ENCODE results near the gene SLC20A1.

SLC20A1 gene

DNA sequence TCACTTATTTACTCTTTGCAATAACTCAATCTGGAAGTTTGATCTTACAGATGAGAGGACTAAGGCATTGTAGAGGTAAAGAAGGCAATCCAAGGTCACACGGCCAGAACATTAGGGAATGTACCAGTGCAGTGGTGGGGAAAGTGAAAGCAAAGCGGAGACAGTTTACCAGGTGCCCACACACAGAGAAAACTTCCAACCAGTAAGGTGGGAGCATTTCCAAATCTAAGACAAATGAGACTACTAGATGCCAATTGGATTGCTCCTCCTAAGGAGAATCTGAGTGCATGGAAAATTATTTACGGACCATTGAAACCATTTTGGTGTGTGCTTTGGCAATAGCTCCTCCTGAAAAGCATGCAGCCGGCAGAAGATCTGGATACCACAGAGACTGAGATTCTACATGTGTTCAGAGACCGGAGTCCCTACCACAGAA, 34.9 kb downstream of the SLC20A1 start:
- Histone ChIP-seq H2AFZ (ENCODE audit: low read length) (no peak overlapping the region), H3K9ac (ENCODE audit: low read length) (no peak overlapping the region)

DNA sequence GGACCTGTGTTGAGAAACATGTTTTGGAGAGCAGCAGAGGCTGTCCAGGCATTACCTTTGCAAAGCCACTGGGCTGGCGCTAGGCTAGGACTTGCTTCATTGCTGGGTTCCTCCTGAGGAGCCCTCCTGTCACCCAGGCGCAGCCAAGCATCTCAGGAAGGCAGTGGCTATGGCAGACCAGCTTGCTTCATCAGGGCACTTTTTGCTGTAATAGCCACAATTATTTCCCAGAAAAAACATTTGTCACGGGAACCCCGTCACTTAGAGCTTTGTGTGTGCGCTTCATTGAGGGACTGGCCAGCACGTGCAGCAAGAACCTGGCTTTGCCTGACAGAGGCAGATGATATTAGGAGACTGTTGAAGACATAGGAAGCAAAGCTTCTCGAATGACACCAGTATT, 36.4 kb downstream of the SLC20A1 start:
- no peak overlapping the region for H2AFZ ChIP-seq (ENCODE audit: low read length)
- TF ChIP-seq EZH2phosphoT487 (IDR thresholded peaks at IDR 0.05; ENCODE audit: low read length) (no peak), EZH2 (optimal IDR thresholded peaks at IDR 0.05; ENCODE audit: low read depth, low read length) (no peak)
- TF ChIP-seq, protein P1, sequence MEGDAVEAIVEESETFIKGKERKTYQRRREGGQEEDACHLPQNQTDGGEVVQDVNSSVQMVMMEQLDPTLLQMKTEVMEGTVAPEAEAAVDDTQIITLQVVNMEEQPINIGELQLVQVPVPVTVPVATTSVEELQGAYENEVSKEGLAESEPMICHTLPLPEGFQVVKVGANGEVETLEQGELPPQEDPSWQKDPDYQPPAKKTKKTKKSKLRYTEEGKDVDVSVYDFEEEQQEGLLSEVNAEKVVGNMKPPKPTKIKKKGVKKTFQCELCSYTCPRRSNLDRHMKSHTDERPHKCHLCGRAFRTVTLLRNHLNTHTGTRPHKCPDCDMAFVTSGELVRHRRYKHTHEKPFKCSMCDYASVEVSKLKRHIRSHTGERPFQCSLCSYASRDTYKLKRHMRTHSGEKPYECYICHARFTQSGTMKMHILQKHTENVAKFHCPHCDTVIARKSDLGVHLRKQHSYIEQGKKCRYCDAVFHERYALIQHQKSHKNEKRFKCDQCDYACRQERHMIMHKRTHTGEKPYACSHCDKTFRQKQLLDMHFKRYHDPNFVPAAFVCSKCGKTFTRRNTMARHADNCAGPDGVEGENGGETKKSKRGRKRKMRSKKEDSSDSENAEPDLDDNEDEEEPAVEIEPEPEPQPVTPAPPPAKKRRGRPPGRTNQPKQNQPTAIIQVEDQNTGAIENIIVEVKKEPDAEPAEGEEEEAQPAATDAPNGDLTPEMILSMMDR (IDR thresholded peaks at IDR 0.05; ENCODE audit: low read length), result no peak

More for the DNA sequence above, 34.9 kb downstream of the SLC20A1 start:
- no peaks in the 10 kb centered on the region for H3F3A ChIP-seq (ENCODE audit: insufficient read depth, low read length)
- H4K20me1 ChIP-seq (ENCODE audit: insufficient read depth, low read length), result no peaks in the 10 kb centered on the region
- H3K27ac ChIP-seq (ENCODE audit: low read length), result no peak overlapping the region
- no peaks in the 10 kb centered on the region for H3K9me3 ChIP-seq (replicated peaks; ENCODE audit: insufficient read depth, low read length)
- H3K4me3 ChIP-seq (ENCODE audit: low read length), result no peak overlapping the region
- DNase-seq, result no peak
- peaks cover 6% of the 10 kb centered on the region; the same call in 1 of the 2 replicates for H3K4me1 ChIP-seq (ENCODE audit: low read length)
- TF ChIP-seq EZH2phosphoT487 (IDR thresholded peaks at IDR 0.05; ENCODE audit: low read length) (no peak), EZH2 (optimal IDR thresholded peaks at IDR 0.05; ENCODE audit: low read depth, low read length) (no peak)
- TF ChIP-seq, protein P1 (IDR thresholded peaks at IDR 0.05; ENCODE audit: low read length), result no peak
- H3K79me2 ChIP-seq (ENCODE audit: low read length), result no peaks in the 10 kb centered on the region
- H3K9me2 ChIP-seq (replicated peaks; ENCODE audit: insufficient read depth, low read length), result no peaks in the 10 kb centered on the region
- H3K4me2 ChIP-seq (ENCODE audit: low read depth, low read length), result no peak overlapping the region
- no peaks in the 10 kb centered on the region for H3K27me3 ChIP-seq (replicated peaks; ENCODE audit: insufficient read depth, low read length)
- no peaks in the 10 kb centered on the region for H3K36me3 ChIP-seq (replicated peaks; ENCODE audit: insufficient read depth, low read length)

DNA sequence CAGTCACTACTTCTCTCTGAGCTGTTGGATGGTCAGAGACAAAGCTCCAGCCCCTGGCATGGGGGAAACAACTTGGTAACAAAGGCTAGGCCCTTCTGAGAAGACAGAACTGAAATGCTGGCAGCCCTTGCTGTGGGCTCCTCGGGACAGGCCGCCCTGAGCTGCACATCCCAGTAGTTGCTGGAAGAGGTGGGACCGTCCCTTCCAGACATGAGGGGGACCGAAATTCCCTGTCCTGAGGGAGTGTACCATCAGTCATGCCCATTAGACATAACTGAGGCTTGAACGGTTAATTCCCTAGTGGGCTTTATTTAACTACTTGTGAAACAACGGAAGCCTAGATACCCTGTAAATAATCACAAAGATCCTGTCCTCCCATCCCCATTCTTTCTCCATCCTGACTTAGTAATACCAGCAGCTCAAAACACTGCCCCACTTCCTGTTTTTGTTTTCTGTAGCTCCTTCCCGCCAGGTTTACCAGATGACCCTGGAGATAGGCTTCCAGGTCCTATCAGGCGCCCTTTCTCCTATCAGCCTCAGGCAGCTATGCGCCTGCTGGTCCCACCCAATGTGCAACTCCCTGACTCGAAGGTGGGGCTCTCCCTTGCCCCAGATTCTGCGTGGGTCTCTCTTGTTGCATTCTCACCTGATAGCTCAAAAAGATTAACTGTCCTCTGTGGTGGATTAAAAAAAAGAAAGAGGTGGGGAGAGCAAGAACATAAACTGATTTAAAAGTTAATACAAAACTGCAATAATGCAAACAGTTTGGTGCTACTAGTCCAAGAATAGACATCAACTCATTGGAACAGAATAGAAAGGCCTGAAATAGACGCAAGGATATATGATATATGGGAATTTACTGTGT, 38.0 kb downstream of the SLC20A1 start:
- Histone ChIP-seq H3K79me2 (ENCODE audit: low read length) (no peaks in the 10 kb centered on the region), H4K20me1 (ENCODE audit: insufficient read depth, low read length) (no peaks in the 10 kb centered on the region), H3K9me2 (replicated peaks; ENCODE audit: insufficient read depth, low read length) (no peaks in the 10 kb centered on the region), H3K4me3 (ENCODE audit: low read length) (no peak overlapping the region), H2AFZ (ENCODE audit: low read length) (no peak overlapping the region), H3K27ac (ENCODE audit: low read length) (no peak overlapping the region), H3K4me2 (ENCODE audit: low read depth, low read length) (no peak overlapping the region), H3K4me1 (ENCODE audit: low read length) (peaks cover 14% of the 10 kb centered on the region), H3K9me3 (replicated peaks; ENCODE audit: insufficient read depth, low read length) (no peaks in the 10 kb centered on the region), H3K27me3 (replicated peaks; ENCODE audit: insufficient read depth, low read length) (no peaks in the 10 kb centered on the region), H3K36me3 (replicated peaks; ENCODE audit: insufficient read depth, low read length) (no peaks in the 10 kb centered on the region), H3K9ac (ENCODE audit: low read length) (no peak overlapping the region), H3F3A (ENCODE audit: insufficient read depth, low read length) (peaks cover 6% of the 10 kb centered on the region)
- TF ChIP-seq EZH2 (optimal IDR thresholded peaks at IDR 0.05; ENCODE audit: low read depth, low read length), result no peak
- TF ChIP-seq, protein P1 (IDR thresholded peaks at IDR 0.05; ENCODE audit: low read length), result no peak
- no peak for TF ChIP-seq EZH2phosphoT487 (IDR thresholded peaks at IDR 0.05; ENCODE audit: low read length)
- DNase-seq, result no peak

More for the DNA sequence above, 36.4 kb downstream of the SLC20A1 start:
- peaks cover 6% of the 10 kb centered on the region for H3F3A ChIP-seq (ENCODE audit: insufficient read depth, low read length)
- no peak overlapping the region for H3K4me3 ChIP-seq (ENCODE audit: low read length)
- no peaks in the 10 kb centered on the region for H3K9me3 ChIP-seq (replicated peaks; ENCODE audit: insufficient read depth, low read length)
- no peak overlapping the region for H3K9ac ChIP-seq (ENCODE audit: low read length)
- peaks cover 14% of the 10 kb centered on the region for H3K4me1 ChIP-seq (ENCODE audit: low read length)
- H3K27ac ChIP-seq (ENCODE audit: low read length), result no peak overlapping the region
- no peak overlapping the region for H3K4me2 ChIP-seq (ENCODE audit: low read depth, low read length)
- H3K79me2 ChIP-seq (ENCODE audit: low read length), result no peaks in the 10 kb centered on the region
- no peaks in the 10 kb centered on the region for H3K27me3 ChIP-seq (replicated peaks; ENCODE audit: insufficient read depth, low read length)
- no peaks in the 10 kb centered on the region for H3K9me2 ChIP-seq (replicated peaks; ENCODE audit: insufficient read depth, low read length)
- H3K36me3 ChIP-seq (replicated peaks; ENCODE audit: insufficient read depth, low read length), result no peaks in the 10 kb centered on the region
- DNase-seq, result no peak
- no peaks in the 10 kb centered on the region for H4K20me1 ChIP-seq (ENCODE audit: insufficient read depth, low read length)
